Medulla oblongata (tissue), 1 donor: ENCODE data around the gene JDP2.
"Not testable (repeated sequence)": the region's sequence is repeated elsewhere in the genome, so short reads cannot be mapped to it uniquely, and the experiment has no call there.

Source experiments
- DNase-seq: peaks from one replicate; pipeline ENCODE4 v3.0.0-alpha.2; 2015; ENCODE audit errors: extremely low spot score

Gene JDP2

GRCh38 chr14:75427482-75428229, at the start of gene JDP2:
JDP2 (plus strand) TSS chr14:75428022; CDS start chr14:75437921, 9,899 bp downstream.
- DNase-seq: peak; percentile 92

- no peak for DNase-seq
Observed at GRCh38 chr14:75379246-75379929, 48.4 kb upstream of the JDP2 start.

- DNase-seq: no peak
Observed at GRCh38 chr14:75379930-75380270, 47.9 kb upstream of the JDP2 start.

GRCh38 chr14:75380656-75381055, 47.2 kb upstream of the JDP2 start:
- DNase-seq: no peak

- DNase-seq: no peak
Observed at GRCh38 chr14:75381642-75382041, 46.2 kb upstream of the JDP2 start.

GRCh38 chr14:75383219-75383618, 44.6 kb upstream of the JDP2 start:
- not testable (repeated sequence) for DNase-seq

- peak; percentile 65 for DNase-seq
Observed at GRCh38 chr14:75383721-75384120, 44.1 kb upstream of the JDP2 start.

- DNase-seq: no peak
Observed at GRCh38 chr14:75389679-75390078, 38.1 kb upstream of the JDP2 start.

- DNase-seq: no peak
Observed at GRCh38 chr14:75390183-75390582, 37.6 kb upstream of the JDP2 start.

GRCh38 chr14:75391953-75392352, 35.9 kb upstream of the JDP2 start:
- DNase-seq: no peak

GRCh38 chr14:75392686-75393641, 34.9 kb upstream of the JDP2 start:
- DNase-seq: no peak

GRCh38 chr14:75393794-75394193, 34.0 kb upstream of the JDP2 start:
- DNase-seq: no peak

GRCh38 chr14:75395862-75396261, 32.0 kb upstream of the JDP2 start:
- no peak for DNase-seq

- no peak for DNase-seq
Observed at GRCh38 chr14:75399321-75399720, 28.5 kb upstream of the JDP2 start.

- DNase-seq: peak; percentile 79
Observed at GRCh38 chr14:75399843-75400775, 27.7 kb upstream of the JDP2 start.

- peak; percentile 35 for DNase-seq
Observed at GRCh38 chr14:75401361-75401760, 26.5 kb upstream of the JDP2 start.

- no peak for DNase-seq
Observed at GRCh38 chr14:75402867-75403413, 24.9 kb upstream of the JDP2 start.

- no peak for DNase-seq
Observed at GRCh38 chr14:75404847-75405246, 23.0 kb upstream of the JDP2 start.

- DNase-seq: no peak
Observed at GRCh38 chr14:75406102-75406501, 21.7 kb upstream of the JDP2 start.

GRCh38 chr14:75406856-75407255, 21.0 kb upstream of the JDP2 start:
- no peak for DNase-seq
